ENCODE data around the gene CNOT8. TPM values are rescaled to one million over a fixed set of nuclear protein-coding genes. Genes with fewer than 3 reads are reported as not detected.

CNOT8 gene
- total and polyA plus RNA-seq, 2 donors (not counting 3 experiments of a cell fraction or from before 2014, with no cell fraction given): 42.6 to 53.7 TPM

DNA sequence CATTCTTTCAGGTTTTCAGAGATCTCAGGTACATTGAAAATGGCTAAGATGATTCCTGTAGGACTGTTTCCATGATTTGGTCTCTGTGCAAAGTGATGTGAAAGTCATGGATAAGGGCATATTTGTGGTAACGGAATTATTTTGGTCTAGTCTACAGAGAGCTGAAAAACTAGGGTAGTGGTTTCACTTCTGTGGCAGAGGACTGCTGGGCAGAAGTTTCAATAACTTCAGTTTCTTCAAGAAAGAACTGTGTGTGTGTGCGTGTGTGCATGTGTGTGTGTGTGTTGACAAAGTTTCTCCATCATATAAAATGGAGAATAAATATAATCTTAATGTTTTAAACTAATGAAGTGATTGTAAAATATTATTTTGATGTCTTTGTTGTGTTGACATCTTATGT is 4.3 kb downstream of the CNOT8 start:
- Histone ChIP-seq H3K27ac (ENCODE audit: insufficient read depth, low read depth, low read length) (no peak overlapping the region), H3K27me3 (ENCODE audit: control insufficient read depth in 2 of 2, insufficient read depth in 2 of 2, low read length in 2 of 2) (no peaks in the 10 kb centered on the region), H3K36me3 (ENCODE audit: control insufficient read depth in 2 of 2, extremely low read depth in 1 of 2, insufficient read depth in 2 of 2, low read length in 2 of 2) (peaks cover 9 to 12% of the 10 kb centered on the region in 2 experiments), H3K9me1 (replicated peaks; ENCODE audit: control insufficient read depth, extremely low read depth, insufficient read depth, low read length) (no peaks in the 10 kb centered on the region), H3K4me3 (replicated peaks in 1 of 3; ENCODE audit: insufficient read depth in 1 of 3, low read depth in 1 of 3, low read length in 3 of 3) (no peak overlapping the region), H4K20me1 (replicated peaks; ENCODE audit: control insufficient read depth, extremely low read depth, insufficient read depth, low read length) (peaks cover 3% of the 10 kb centered on the region), H3K4me1 (ENCODE audit: control insufficient read depth, extremely low read depth, insufficient read depth, low read length) (peaks cover 20% of the 10 kb centered on the region), H3K4me2 (ENCODE audit: insufficient read depth, low read length) (no peak overlapping the region), H3K79me2 (ENCODE audit: control insufficient read depth, insufficient read depth, low read length) (peaks cover 69% of the 10 kb centered on the region), H2AFZ (ENCODE audit: low read depth, low read length) (no peak overlapping the region), H3K9me3 (replicated peaks; ENCODE audit: control insufficient read depth, insufficient read depth, low read length) (no peaks in the 10 kb centered on the region), H3K9ac (replicated peaks; ENCODE audit: extremely low read depth, insufficient read depth, low read length) (no peak overlapping the region)
- no TSS peak for BruUV-seq (replicated peaks)
- TF ChIP-seq EZH2 (IDR thresholded peaks at IDR 0.05; ENCODE audit: borderline replicate concordance, low read depth, low read length, severe bottlenecking) (no peak), MYC (IDR thresholded peaks at IDR 0.05; ENCODE audit: low read depth, low read length) (no peak), JUN (IDR thresholded peaks at IDR 0.05; ENCODE audit: borderline replicate concordance, insufficient read depth, insufficient read length, low read depth) (no peak)
- DNase-seq (ENCODE audit: low read depth, low spot score): no peak
- ChIA-PET CTCF (no interaction called here), POLR2A (no interaction called here)
- intact Hi-C loops (cut with micrococcal nuclease): no loop called here
- dilution Hi-C loops (cut with MboI; ENCODE audit: extremely low pct_ligation_motif_present, low sequenced_read_pairs): no loop called here
- no peak for FAIRE-seq

DNA sequence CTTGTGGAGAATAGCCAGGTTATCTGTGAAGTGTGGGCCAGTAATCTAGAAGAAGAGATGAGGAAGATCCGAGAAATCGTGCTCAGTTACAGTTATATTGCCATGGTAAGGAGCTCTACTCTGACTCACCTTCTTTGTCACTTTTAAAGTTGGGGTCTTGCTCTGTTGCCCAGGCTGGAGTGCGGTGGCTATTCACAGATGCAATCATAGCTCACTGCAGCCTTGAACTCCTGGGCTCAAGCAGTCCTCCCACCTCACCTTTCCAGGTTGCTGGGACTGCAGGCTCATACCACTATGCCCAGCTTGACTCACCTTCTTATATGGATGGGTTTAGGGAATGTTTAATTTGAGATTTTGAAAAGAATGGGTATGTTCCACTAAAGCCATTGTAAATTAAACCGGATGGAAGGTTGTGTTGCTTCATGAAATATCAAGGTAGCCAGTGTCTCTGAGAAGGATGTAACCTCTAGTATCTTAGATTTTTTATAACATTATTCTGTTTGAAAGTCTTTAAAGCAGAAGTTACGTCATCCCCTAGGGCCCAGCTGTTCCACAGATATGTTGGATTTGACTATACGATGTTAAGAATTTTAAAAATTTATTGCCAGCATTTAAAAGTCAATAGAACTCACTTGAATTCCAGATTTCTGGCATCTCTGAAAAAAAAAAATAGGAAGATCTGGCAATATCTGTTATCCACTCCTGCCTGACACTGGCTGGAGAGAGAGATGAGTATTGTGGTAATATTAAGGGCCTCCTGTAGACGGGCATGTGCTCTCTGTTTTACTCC is 5.1 kb downstream of the CNOT8 start:
- POLR2A ChIA-PET: no interaction called here
- no peaks in the 10 kb centered on the region for H3K27me3 ChIP-seq (ENCODE audit: control insufficient read depth in 2 of 2, insufficient read depth in 2 of 2, low read length in 2 of 2)
- H3K4me2 ChIP-seq (ENCODE audit: insufficient read depth, low read length): no peak overlapping the region
- no peak overlapping the region for H3K4me3 ChIP-seq (replicated peaks in 1 of 3; ENCODE audit: insufficient read depth in 1 of 3, low read depth in 1 of 3, low read length in 3 of 3)
- DNase-seq (ENCODE audit: low read depth, low spot score) (no peak), FAIRE-seq (peak; percentile 26)
- no peaks in the 10 kb centered on the region for H3K9me1 ChIP-seq (replicated peaks; ENCODE audit: control insufficient read depth, extremely low read depth, insufficient read depth, low read length)
- H3K4me1 ChIP-seq (ENCODE audit: control insufficient read depth, extremely low read depth, insufficient read depth, low read length): peaks cover 20% of the 10 kb centered on the region
- H4K20me1 ChIP-seq (replicated peaks; ENCODE audit: control insufficient read depth, extremely low read depth, insufficient read depth, low read length): peaks cover 3% of the 10 kb centered on the region
- no peak overlapping the region for H2AFZ ChIP-seq (ENCODE audit: low read depth, low read length)
- H3K79me2 ChIP-seq (ENCODE audit: control insufficient read depth, insufficient read depth, low read length): peaks cover 69% of the 10 kb centered on the region
- intact Hi-C loops (cut with micrococcal nuclease) (no loop called here), dilution Hi-C loops (cut with MboI; ENCODE audit: extremely low pct_ligation_motif_present, low sequenced_read_pairs) (no loop called here)
- TF ChIP-seq FOS (IDR thresholded peaks at IDR 0.05; ENCODE audit: borderline replicate concordance, insufficient read depth, low read length) (no peak), EZH2 (IDR thresholded peaks at IDR 0.05; ENCODE audit: borderline replicate concordance, low read depth, low read length, severe bottlenecking) (no peak), JUN (IDR thresholded peaks at IDR 0.05; ENCODE audit: borderline replicate concordance, insufficient read depth, insufficient read length, low read depth) (no peak), MYC (IDR thresholded peaks at IDR 0.05; ENCODE audit: low read depth, low read length) (no peak), POLR2AphosphoS5 (IDR thresholded peaks at IDR 0.05; ENCODE audit: insufficient read depth, low read depth, low read length) (no peak), GATA2 (IDR thresholded peaks at IDR 0.05; ENCODE audit: insufficient read depth, insufficient read length, low read depth, low read length) (no peak), POLR2A (IDR thresholded peaks at IDR 0.05; ENCODE audit: low read depth, low read length) (no peak)
- TF ChIP-seq, protein P1, sequence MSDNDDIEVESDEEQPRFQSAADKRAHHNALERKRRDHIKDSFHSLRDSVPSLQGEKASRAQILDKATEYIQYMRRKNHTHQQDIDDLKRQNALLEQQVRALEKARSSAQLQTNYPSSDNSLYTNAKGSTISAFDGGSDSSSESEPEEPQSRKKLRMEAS (IDR thresholded peaks at IDR 0.05; ENCODE audit: insufficient read depth, insufficient read length): no peak
- TF ChIP-seq, protein P2, sequence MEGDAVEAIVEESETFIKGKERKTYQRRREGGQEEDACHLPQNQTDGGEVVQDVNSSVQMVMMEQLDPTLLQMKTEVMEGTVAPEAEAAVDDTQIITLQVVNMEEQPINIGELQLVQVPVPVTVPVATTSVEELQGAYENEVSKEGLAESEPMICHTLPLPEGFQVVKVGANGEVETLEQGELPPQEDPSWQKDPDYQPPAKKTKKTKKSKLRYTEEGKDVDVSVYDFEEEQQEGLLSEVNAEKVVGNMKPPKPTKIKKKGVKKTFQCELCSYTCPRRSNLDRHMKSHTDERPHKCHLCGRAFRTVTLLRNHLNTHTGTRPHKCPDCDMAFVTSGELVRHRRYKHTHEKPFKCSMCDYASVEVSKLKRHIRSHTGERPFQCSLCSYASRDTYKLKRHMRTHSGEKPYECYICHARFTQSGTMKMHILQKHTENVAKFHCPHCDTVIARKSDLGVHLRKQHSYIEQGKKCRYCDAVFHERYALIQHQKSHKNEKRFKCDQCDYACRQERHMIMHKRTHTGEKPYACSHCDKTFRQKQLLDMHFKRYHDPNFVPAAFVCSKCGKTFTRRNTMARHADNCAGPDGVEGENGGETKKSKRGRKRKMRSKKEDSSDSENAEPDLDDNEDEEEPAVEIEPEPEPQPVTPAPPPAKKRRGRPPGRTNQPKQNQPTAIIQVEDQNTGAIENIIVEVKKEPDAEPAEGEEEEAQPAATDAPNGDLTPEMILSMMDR (IDR thresholded peaks at IDR 0.05; ENCODE audit: extremely low read depth in 1 of 2, insufficient read depth in 1 of 2, low read depth in 1 of 2, low read length in 2 of 2): no peak
- H3K9me3 ChIP-seq (replicated peaks; ENCODE audit: control insufficient read depth, insufficient read depth, low read length): no peaks in the 10 kb centered on the region
- CTCF ChIA-PET: no interaction called here
- no TSS peak for BruUV-seq (replicated peaks)
- H3K9ac ChIP-seq (replicated peaks; ENCODE audit: extremely low read depth, insufficient read depth, low read length): no peak overlapping the region
- H3K36me3 ChIP-seq (ENCODE audit: control insufficient read depth in 2 of 2, extremely low read depth in 1 of 2, insufficient read depth in 2 of 2, low read length in 2 of 2): peaks cover 13% of the 10 kb centered on the region in 2 experiments
- H3K27ac ChIP-seq (ENCODE audit: insufficient read depth, low read depth, low read length): no peak overlapping the region

Measured in endothelial cell of umbilical vein (primary cell).